Hippocampal formation (tissue), 2 donors: Measurements from ENCODE around the gene ZNF497.
"Not testable (repeated sequence)": the region's sequence is repeated elsewhere in the genome, so short reads cannot be mapped to it uniquely, and the experiment has no call there.

Source experiments
- DNase-seq, 2 donors: peaks; one replicate each; lab custom pipeline; 2025; lab: John Stamatoyannopoulos, UW

The ZNF497 gene

DNA sequence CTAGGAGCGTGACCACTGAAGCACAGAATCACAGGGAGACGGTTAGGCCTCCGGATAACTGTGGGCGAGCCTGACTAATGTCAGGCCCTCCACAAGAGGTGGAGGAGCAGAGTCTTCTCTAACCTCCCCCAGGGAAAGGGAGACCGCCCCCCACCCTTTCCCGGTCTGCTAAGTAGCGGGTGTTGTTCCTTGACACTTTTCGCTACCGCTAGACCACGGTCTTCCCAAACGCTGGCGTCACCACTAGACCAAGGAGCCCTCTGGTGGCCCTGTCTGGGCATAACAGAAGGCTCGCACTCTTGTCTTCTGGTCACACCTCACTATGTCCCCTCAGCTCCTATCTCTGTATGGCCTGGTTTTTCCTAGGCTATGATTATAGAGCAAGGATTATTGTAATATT, 51.9 kb downstream of the ZNF497 start:
- DNase-seq: not testable (repeated sequence)

DNA sequence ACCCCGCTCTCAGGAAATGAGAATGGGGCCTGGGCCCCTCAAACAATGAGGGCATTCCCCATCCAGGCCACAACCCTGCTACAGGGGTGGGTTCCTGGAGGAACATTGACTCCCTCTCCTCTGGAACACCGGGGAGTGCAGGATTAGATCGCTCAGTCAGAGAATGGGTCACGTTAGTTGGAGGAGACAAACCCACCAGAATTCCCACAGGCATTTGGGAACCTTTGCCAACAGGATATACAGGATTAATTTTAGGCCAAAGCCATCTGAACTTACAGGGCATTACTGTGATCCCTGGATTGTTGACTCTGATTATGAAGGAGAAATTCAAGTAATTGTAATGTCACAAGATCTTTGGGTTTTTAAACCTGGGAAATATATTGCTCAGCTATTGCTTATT, 54.8 kb downstream of the ZNF497 start:
- no peak for DNase-seq

DNA sequence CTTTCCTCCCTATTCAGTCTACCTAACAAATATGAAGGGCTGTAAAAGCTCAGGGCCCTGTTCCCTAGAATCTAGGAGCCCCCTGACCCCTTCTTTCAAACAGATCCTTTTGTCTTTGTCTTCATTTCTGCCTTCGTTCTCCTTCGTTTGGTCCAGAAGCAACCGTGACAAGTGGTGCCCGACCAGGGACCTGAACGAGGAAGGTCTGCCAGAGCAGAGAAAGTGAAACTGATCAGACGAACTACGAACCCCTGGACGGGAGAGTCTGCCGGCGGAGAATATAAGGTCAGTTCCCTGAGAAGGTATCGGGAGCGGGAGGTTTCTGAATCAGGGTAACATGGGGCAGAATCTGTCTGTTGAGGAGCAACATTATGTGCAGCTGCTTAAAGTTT, 56.6 kb downstream of the ZNF497 start:
- DNase-seq: no peak

DNA sequence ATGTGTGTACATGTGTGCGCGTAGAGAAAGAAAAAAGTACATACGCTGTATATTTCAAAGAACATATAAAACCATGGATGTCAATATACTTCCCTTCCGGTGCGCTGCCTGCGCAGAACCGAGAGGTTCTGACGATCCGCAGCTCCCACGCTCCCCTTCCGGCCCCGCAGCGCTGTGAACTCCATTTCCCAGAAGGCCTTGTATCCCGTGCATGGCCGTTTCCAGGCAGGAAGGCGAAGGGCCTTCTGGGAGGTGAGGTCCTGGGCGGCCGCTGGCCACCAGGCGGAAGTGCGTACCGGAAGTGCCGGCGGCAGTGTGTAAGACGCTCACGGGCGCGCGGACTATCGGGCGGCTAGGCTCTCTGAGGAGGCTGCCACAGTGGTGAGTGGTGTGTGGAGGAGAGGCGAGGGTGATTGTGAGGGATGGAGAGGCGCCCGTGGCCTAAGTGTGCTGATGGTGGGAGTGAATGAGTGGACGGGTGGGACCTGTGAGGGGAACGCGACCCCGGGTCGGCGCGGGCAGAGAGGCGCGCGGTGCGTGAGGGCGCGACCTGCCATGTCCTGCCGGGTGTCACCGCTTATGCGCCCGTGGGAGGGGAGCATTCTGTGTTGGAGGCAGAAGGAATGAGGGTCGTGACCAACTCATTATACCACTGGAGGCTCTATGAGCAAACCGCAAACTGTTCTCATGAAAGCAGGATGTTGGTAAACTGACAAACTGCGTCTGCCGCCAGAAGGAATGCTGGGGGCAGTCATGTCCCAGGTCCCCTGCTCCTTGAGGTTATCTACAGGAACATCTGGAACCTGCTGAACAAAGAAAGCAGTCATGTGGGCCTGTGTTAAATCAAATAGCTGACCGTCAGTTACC, 57.3 kb downstream of the ZNF497 start, which contains the start of gene ERVK3-1:
ERVK3-1 (plus strand) TSS at position 313 of the 867 bp plus-strand sequence. CDS start 6,792 bp downstream, outside the sequence.
- peak; percentile 94 to 96 for DNase-seq

DNA sequence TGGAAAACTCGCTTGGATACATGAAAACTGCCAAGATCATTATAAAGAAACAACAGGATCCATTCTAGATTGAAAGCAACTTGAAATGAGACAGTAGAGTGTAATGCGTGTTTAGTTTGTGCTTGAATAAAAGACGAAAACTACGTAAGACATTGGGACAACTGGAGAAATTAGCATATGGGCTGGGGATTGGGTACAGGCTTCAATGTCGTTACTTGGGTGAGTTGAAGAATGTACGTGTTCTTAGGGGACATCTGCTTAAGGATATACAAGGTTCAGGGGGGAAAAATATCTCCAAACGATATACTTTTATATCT, 57.8 kb downstream of the ZNF497 start:
- no peak for DNase-seq
